Activated T-helper 2 cell treated with anti-CD3 and anti-CD28 coated beads, Interferon-gamma antibody, Interleukin-2, Interleukin-4, amounts not matched to agents 10 μg/mL and 5 μg/mL and 100 μg/mL, durations not matched to agents 14 hours and 24 hours and 36 hours (primary cell): ENCODE data around the gene CSNK1D. TPM values are rescaled to one million over a fixed set of nuclear protein-coding genes. Genes with fewer than 3 reads are reported as not detected.
"Not testable (repeated sequence)": the region's sequence is repeated elsewhere in the genome, so short reads cannot be mapped to it uniquely, and the experiment has no call there.

ENCODE experiments used
- DNase-seq: peaks from one replicate; pipeline ENCODE4 v3.0.0; 2021; ENCODE audit warnings: low spot score
- H3K27ac Mint-ChIP-seq: one replicate; pipeline ENCODE4 v1.8.0; 2021; ENCODE audit warnings: mixed read lengths
- H3K27me3 Mint-ChIP-seq: one replicate; pipeline ENCODE4 v1.8.0; 2021; ENCODE audit warnings: low read depth, mixed read lengths
- H3K36me3 Mint-ChIP-seq: one replicate; pipeline ENCODE4 v1.8.0; 2021; ENCODE audit warnings: low read depth, mixed read lengths
- H3K4me1 Mint-ChIP-seq: one replicate; pipeline ENCODE4 v1.8.0; 2021; ENCODE audit warnings: low read depth, mixed read lengths
- H3K4me3 Mint-ChIP-seq: one replicate; pipeline ENCODE4 v1.8.0; 2021; ENCODE audit warnings: low read depth, mild to moderate bottlenecking, moderate library complexity, mixed read lengths
- H3K9me3 Mint-ChIP-seq: one replicate; pipeline ENCODE4 v1.8.0; 2021; ENCODE audit warnings: mixed read lengths
- intact Hi-C: fragments of 100-400 bp; cut with micrococcal nuclease; formaldehyde crosslinking; loops from one replicate; pipeline ENCODE4 v1.15.1; 2023
- total RNA-seq: library from RNA; stranded (reverse); gene quantifications from 2 replicates; pipeline ENCODE4 v1.2.3, GENCODE V29; 2022

Gene CSNK1D
- total RNA-seq, 1 donor from 2014 or later, result 151 TPM

GRCh38 chr17:82217120-82217529, 56.4 kb downstream of the CSNK1D start:
- Mint-ChIP-seq H3K36me3 (no peaks in the 10 kb centered on the region), H3K27me3 (no peaks in the 10 kb centered on the region), H3K9me3 (no peaks in the 10 kb centered on the region), H3K27ac (peak overlapping the region; percentile 81), H3K4me1 (peaks cover 19% of the 10 kb centered on the region), H3K4me3 (no peak overlapping the region)
- intact Hi-C loops, result loop anchor here (2.0 kb wide), 1 partner anchor 16 kb away; no protein-coding TSS in a partner anchor
- no peak for DNase-seq

- peak overlapping the region; percentile 81 for H3K27ac Mint-ChIP-seq
- H3K9me3 Mint-ChIP-seq, result no peaks in the 10 kb centered on the region
- H3K4me1 Mint-ChIP-seq, result peaks cover 23% of the 10 kb centered on the region
- intact Hi-C loops, result loop anchor here (2.0 kb wide), 1 partner anchor 16 kb away; no protein-coding TSS in a partner anchor
- no peaks in the 10 kb centered on the region for H3K27me3 Mint-ChIP-seq
- no peak for DNase-seq
- no peaks in the 10 kb centered on the region for H3K36me3 Mint-ChIP-seq
- no peak overlapping the region for H3K4me3 Mint-ChIP-seq
Observed at GRCh38 chr17:82216301-82217119, 57.0 kb downstream of the CSNK1D start.

GRCh38 chr17:82215972-82216300, 57.6 kb downstream of the CSNK1D start:
- H3K4me1 Mint-ChIP-seq, result peaks cover 23% of the 10 kb centered on the region
- H3K9me3 Mint-ChIP-seq, result no peaks in the 10 kb centered on the region
- H3K27ac Mint-ChIP-seq, result peak overlapping the region; percentile 81
- H3K27me3 Mint-ChIP-seq, result no peaks in the 10 kb centered on the region
- H3K4me3 Mint-ChIP-seq, result no peak overlapping the region
- intact Hi-C loops, result loop anchor here (2.0 kb wide), 1 partner anchor 15 kb away; no protein-coding TSS in a partner anchor
- no peak for DNase-seq
- no peaks in the 10 kb centered on the region for H3K36me3 Mint-ChIP-seq

GRCh38 chr17:82215095-82215971, 58.2 kb downstream of the CSNK1D start:
- DNase-seq, result no peak
- H3K27me3 Mint-ChIP-seq, result no peaks in the 10 kb centered on the region
- H3K4me3 Mint-ChIP-seq, result no peak overlapping the region
- no peaks in the 10 kb centered on the region for H3K9me3 Mint-ChIP-seq
- H3K36me3 Mint-ChIP-seq, result no peaks in the 10 kb centered on the region
- intact Hi-C loops, result no loop called here
- H3K4me1 Mint-ChIP-seq, result peaks cover 23% of the 10 kb centered on the region
- H3K27ac Mint-ChIP-seq, result peak overlapping the region; percentile 81

- H3K4me3 Mint-ChIP-seq, result peak overlapping the region; percentile 70
- DNase-seq, result no peak
- H3K9me3 Mint-ChIP-seq, result no peaks in the 10 kb centered on the region
- H3K4me1 Mint-ChIP-seq, result peaks cover 23% of the 10 kb centered on the region
- H3K27ac Mint-ChIP-seq, result peak overlapping the region; percentile 57
- intact Hi-C loops, result no loop called here
- no peaks in the 10 kb centered on the region for H3K36me3 Mint-ChIP-seq
- H3K27me3 Mint-ChIP-seq, result no peaks in the 10 kb centered on the region
Observed at GRCh38 chr17:82214012-82214628, 59.4 kb downstream of the CSNK1D start.

GRCh38 chr17:82213251-82214011, 60.1 kb downstream of the CSNK1D start:
- Mint-ChIP-seq H3K27ac (peak overlapping the region; percentile 83), H3K9me3 (no peaks in the 10 kb centered on the region), H3K4me1 (peaks cover 26% of the 10 kb centered on the region), H3K4me3 (peak overlapping the region; percentile 74), H3K36me3 (no peaks in the 10 kb centered on the region), H3K27me3 (no peaks in the 10 kb centered on the region)
- DNase-seq, result no peak
- intact Hi-C loops, result loop anchor here (2.0 kb wide), 1 partner anchor 15 kb away; the partner anchor contains the start of gene SLC16A3

GRCh38 chr17:82212331-82213250, 60.9 kb downstream of the CSNK1D start, which contains the start of gene CCDC57:
TSS of gene CCDC57 (minus strand) at chr17:82212842. CDS start at chr17:82201944, 10,898 bp downstream.
- peak within 1 kb of the TSS; percentile 83 for H3K27ac Mint-ChIP-seq
- H3K36me3 Mint-ChIP-seq, result peaks cover 2% of the 10 kb centered on the region
- peak within 1 kb of the TSS; percentile 74 for H3K4me3 Mint-ChIP-seq
- peak; percentile 65 for DNase-seq
- H3K27me3 Mint-ChIP-seq, result no peaks in the 10 kb centered on the region
- H3K4me1 Mint-ChIP-seq, result peaks cover 26% of the 10 kb centered on the region
- intact Hi-C loops, result loop anchor here (2.0 kb wide), 1 partner anchor 16 kb away; the partner anchor contains the start of gene SLC16A3
- no peaks in the 10 kb centered on the region for H3K9me3 Mint-ChIP-seq

- H3K36me3 Mint-ChIP-seq, DNase-seq, H3K27ac Mint-ChIP-seq, H3K9me3 Mint-ChIP-seq, intact Hi-C loops, H3K4me3 Mint-ChIP-seq, H3K27me3 Mint-ChIP-seq: not testable (repeated sequence)
- peaks cover 27% of the 10 kb centered on the region for H3K4me1 Mint-ChIP-seq
Observed at GRCh38 chr17:82210655-82211054, 62.8 kb downstream of the CSNK1D start.

- Mint-ChIP-seq H3K9me3 (no peaks in the 10 kb centered on the region), H3K27me3 (no peaks in the 10 kb centered on the region), H3K4me3 (peak overlapping the region; percentile 48), H3K36me3 (peaks cover 4% of the 10 kb centered on the region), H3K4me1 (peaks cover 37% of the 10 kb centered on the region), H3K27ac (peak overlapping the region; percentile 84)
- peak; percentile 77 for DNase-seq
- intact Hi-C loops, result no loop called here
Observed at GRCh38 chr17:82205720-82206508, 67.6 kb downstream of the CSNK1D start.

GRCh38 chr17:82204831-82205719, 68.4 kb downstream of the CSNK1D start:
- intact Hi-C loops, result no loop called here
- no peak for DNase-seq
- Mint-ChIP-seq H3K4me1 (peaks cover 46% of the 10 kb centered on the region), H3K36me3 (peaks cover 4% of the 10 kb centered on the region), H3K27me3 (no peaks in the 10 kb centered on the region), H3K4me3 (no peak overlapping the region), H3K9me3 (no peaks in the 10 kb centered on the region), H3K27ac (peak overlapping the region; percentile 84)
